Mesendoderm (in vitro differentiated cells): Measurements from ENCODE around the gene R3HDM2.
"Not testable (repeated sequence)": the region's sequence is repeated elsewhere in the genome, so short reads cannot be mapped to it uniquely, and the experiment has no call there.

Experiments used
- DNase-seq: peaks from one replicate; pipeline ENCODE4 v3.0.0; 2013
- H2AK5ac ChIP-seq: 2 replicates; pipeline ENCODE4 v1.6.1; 2013; ENCODE audit warnings: low read length, inconsistent platforms
- H2BK120ac ChIP-seq: 2 replicates; pipeline ENCODE4 v1.6.1; 2013; ENCODE audit warnings: low read depth, mild to moderate bottlenecking, low read length, moderate library complexity, mixed read lengths
- H2BK15ac ChIP-seq: replicated peaks from 2 replicates; pipeline ENCODE4 v1.6.1; 2013; ENCODE audit warnings: low read depth, mild to moderate bottlenecking, moderate library complexity
- H2BK5ac ChIP-seq: 2 replicates; pipeline ENCODE4 v1.6.1; 2013; ENCODE audit warnings: low read length, inconsistent platforms
- H3K18ac ChIP-seq: 2 replicates; pipeline ENCODE4 v1.6.1; 2013; ENCODE audit warnings: mild to moderate bottlenecking, low read length, mixed read lengths
- H3K23ac ChIP-seq: one replicate; pipeline ENCODE4 v1.6.1; 2013; ENCODE audit warnings: low read length
- H3K27ac ChIP-seq: 2 replicates; pipeline ENCODE4 v1.5.1; 2013; ENCODE audit warnings: low read depth, mild to moderate bottlenecking, inconsistent platforms, low read length, moderate library complexity
- H3K27me3 ChIP-seq: 2 replicates; pipeline ENCODE4 v1.6.1; 2013; ENCODE audit warnings: low read length, control low read depth, mild to moderate bottlenecking, inconsistent platforms; ENCODE audit not compliant: insufficient read depth, poor library complexity
- H3K36me3 ChIP-seq: 2 replicates; pipeline ENCODE4 v1.6.1; 2013; ENCODE audit warnings: low read length, inconsistent platforms; ENCODE audit not compliant: control insufficient read depth, insufficient read depth
- H3K4ac ChIP-seq: one replicate; pipeline ENCODE4 v1.6.1; 2013; ENCODE audit warnings: low read depth, mild to moderate bottlenecking, low read length, moderate library complexity
- H3K4me1 ChIP-seq: 2 replicates; pipeline ENCODE4 v1.6.1; 2013; ENCODE audit warnings: low read depth, low read length, inconsistent platforms; ENCODE audit not compliant: control insufficient read depth
- H3K4me2 ChIP-seq: 2 replicates; pipeline ENCODE4 v1.6.1; 2013; ENCODE audit warnings: low read length
- H3K4me3 ChIP-seq: 2 replicates; pipeline ENCODE4 v1.5.1; 2013; ENCODE audit warnings: mild to moderate bottlenecking, low read length
- H3K56ac ChIP-seq: one replicate; pipeline ENCODE4 v1.6.1; 2013; ENCODE audit warnings: low read length
- H3K79me1 ChIP-seq: 2 replicates; pipeline ENCODE4 v1.6.1; 2013; ENCODE audit warnings: low read length, inconsistent platforms
- H3K79me2 ChIP-seq: 2 replicates; pipeline ENCODE4 v1.6.1; 2013; ENCODE audit warnings: mild to moderate bottlenecking, low read length; ENCODE audit not compliant: control insufficient read depth, insufficient read depth
- H3K9ac ChIP-seq: 2 replicates; pipeline ENCODE4 v1.6.1; 2013; ENCODE audit warnings: low read length, inconsistent platforms
- H4K5ac ChIP-seq: one replicate; pipeline ENCODE4 v1.6.1; 2013; ENCODE audit warnings: low read length
- H4K8ac ChIP-seq: one replicate; pipeline ENCODE4 v1.6.1; 2013; ENCODE audit warnings: low read depth, mild to moderate bottlenecking, control low read depth, low read length, moderate library complexity
- WGBS: extraction: QIAGEN DNeasy Blood & Tissue Kit; methylation state at CpG from one replicate; pipeline ENCODE4 v1.1.7; 2013; ENCODE audit warnings: low lambda C conversion rate, missing lambda C conversion rate; ENCODE audit not compliant: insufficient coverage; ENCODE audit errors: extremely low coverage; 5-methylcytosine and 5-hydroxymethylcytosine counted together

The R3HDM2 gene

GRCh38 chr12:57325395-57325794 lies 105.4 kb downstream of the R3HDM2 start:
- DNase-seq, result no peak
- H2BK15ac ChIP-seq, result no peak overlapping the region
- H3K18ac ChIP-seq, result no peak overlapping the region
- no peak overlapping the region for H2BK5ac ChIP-seq
- H3K9ac ChIP-seq, result no peak overlapping the region
- H4K8ac ChIP-seq, result no peak overlapping the region
- no peak overlapping the region for H2AK5ac ChIP-seq
- H3K27me3 ChIP-seq, result no peaks in the 10 kb centered on the region
- no peaks in the 10 kb centered on the region for H3K4me1 ChIP-seq
- no peaks in the 10 kb centered on the region for H3K36me3 ChIP-seq
- H3K23ac ChIP-seq, result no peak overlapping the region
- H3K79me2 ChIP-seq, result no peaks in the 10 kb centered on the region
- H2BK120ac ChIP-seq, result no peak overlapping the region
- H3K79me1 ChIP-seq, result no peaks in the 10 kb centered on the region
- H3K56ac ChIP-seq, result no peak overlapping the region
- no peak overlapping the region for H3K4ac ChIP-seq
- H4K5ac ChIP-seq, result no peak overlapping the region
- H3K27ac ChIP-seq, result no peak overlapping the region
- H3K4me3 ChIP-seq, result no peak overlapping the region
- H3K4me2 ChIP-seq, result no peak overlapping the region

GRCh38 chr12:57323416-57323815 lies 107.4 kb downstream of the R3HDM2 start:
- no CpG with 5 or more reads among the region's 3 CpGs for WGBS
- H3K27ac ChIP-seq, result no peak overlapping the region

GRCh38 chr12:57320639-57321038 lies 110.2 kb downstream of the R3HDM2 start:
- Histone ChIP-seq H3K79me1 (no peaks in the 10 kb centered on the region), H3K4me1 (no peaks in the 10 kb centered on the region), H3K4me3 (no peak overlapping the region), H3K27ac (no peak overlapping the region), H3K79me2 (no peaks in the 10 kb centered on the region), H3K56ac (no peak overlapping the region), H2BK15ac (no peak overlapping the region), H3K18ac (no peak overlapping the region), H2BK5ac (no peak overlapping the region), H4K8ac (no peak overlapping the region), H3K9ac (no peak overlapping the region), H2BK120ac (no peak overlapping the region), H2AK5ac (no peak overlapping the region), H4K5ac (no peak overlapping the region), H3K27me3 (no peaks in the 10 kb centered on the region), H3K4ac (no peak overlapping the region), H3K36me3 (no peaks in the 10 kb centered on the region), H3K23ac (no peak overlapping the region), H3K4me2 (no peak overlapping the region)
- no peak for DNase-seq
- no CpG with 5 or more reads among the region's 2 CpGs for WGBS

More at GRCh38 chr12:57323416-57323815, 107.4 kb downstream of the R3HDM2 start:
- Histone ChIP-seq H3K79me1 (no peaks in the 10 kb centered on the region), H2BK15ac (no peak overlapping the region), H2BK5ac (no peak overlapping the region), H3K79me2 (no peaks in the 10 kb centered on the region), H3K9ac (no peak overlapping the region), H3K4ac (no peak overlapping the region), H3K4me3 (no peak overlapping the region), H3K27me3 (no peaks in the 10 kb centered on the region), H3K4me1 (no peaks in the 10 kb centered on the region), H3K56ac (no peak overlapping the region), H2BK120ac (no peak overlapping the region), H3K4me2 (no peak overlapping the region), H3K18ac (no peak overlapping the region), H2AK5ac (no peak overlapping the region), H3K23ac (no peak overlapping the region), H4K8ac (no peak overlapping the region), H4K5ac (no peak overlapping the region), H3K36me3 (no peaks in the 10 kb centered on the region)
- no peak for DNase-seq

DNA sequence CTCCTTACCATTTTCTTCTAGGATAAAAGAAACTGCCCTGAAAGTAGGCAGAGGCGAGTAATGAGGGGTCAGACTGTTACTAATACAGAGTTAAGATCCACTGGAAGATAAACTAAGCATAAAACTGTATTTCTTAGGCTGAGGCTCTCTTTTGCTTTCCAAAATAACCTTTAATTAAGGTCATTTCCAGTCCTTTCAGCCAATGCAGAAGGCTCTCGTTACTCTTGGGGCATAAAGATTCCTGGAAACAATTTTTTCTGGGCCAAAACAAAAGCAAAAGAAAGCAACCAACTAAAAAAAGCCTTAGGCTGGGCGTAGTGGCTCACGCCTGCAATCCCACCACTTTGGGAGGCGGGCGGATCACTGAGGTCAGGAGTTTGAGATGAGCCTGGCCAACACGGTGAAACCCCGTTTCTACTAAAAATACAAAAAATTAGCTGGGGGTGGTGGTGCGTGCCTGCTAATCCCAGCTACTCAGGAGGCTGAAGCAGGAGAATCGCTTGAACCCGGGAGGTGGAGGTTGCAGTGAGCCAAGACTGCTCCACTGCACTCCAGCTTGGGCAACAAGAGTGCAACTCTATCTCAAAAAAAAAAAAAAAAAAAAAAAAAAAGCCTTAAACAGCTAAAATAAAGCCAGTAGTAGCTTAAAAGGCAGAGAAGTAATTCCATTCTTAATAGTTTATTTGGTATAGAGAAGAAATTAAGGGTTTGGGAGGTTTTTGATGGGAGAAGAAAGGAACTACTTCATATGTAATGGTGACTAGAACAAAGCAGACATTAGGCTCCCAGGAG lies 111.0 kb downstream of the R3HDM2 start:
- Histone ChIP-seq H3K79me1 (no peaks in the 10 kb centered on the region), H3K4me3 (no peak overlapping the region), H3K27ac (no peak overlapping the region), H3K56ac (no peak overlapping the region), H2BK120ac (no peak overlapping the region), H3K18ac (no peak overlapping the region), H3K4ac (no peak overlapping the region), H3K4me2 (no peak overlapping the region), H3K23ac (no peak overlapping the region), H2BK15ac (no peak overlapping the region), H3K4me1 (no peaks in the 10 kb centered on the region), H3K9ac (no peak overlapping the region), H4K5ac (no peak overlapping the region), H3K27me3 (no peaks in the 10 kb centered on the region), H3K36me3 (no peaks in the 10 kb centered on the region), H2BK5ac (no peak overlapping the region), H4K8ac (no peak overlapping the region), H2AK5ac (no peak overlapping the region), H3K79me2 (no peaks in the 10 kb centered on the region)
- DNase-seq, result peak; percentile 4
- WGBS, result no CpG with 5 or more reads among the region's 11 CpGs

DNA sequence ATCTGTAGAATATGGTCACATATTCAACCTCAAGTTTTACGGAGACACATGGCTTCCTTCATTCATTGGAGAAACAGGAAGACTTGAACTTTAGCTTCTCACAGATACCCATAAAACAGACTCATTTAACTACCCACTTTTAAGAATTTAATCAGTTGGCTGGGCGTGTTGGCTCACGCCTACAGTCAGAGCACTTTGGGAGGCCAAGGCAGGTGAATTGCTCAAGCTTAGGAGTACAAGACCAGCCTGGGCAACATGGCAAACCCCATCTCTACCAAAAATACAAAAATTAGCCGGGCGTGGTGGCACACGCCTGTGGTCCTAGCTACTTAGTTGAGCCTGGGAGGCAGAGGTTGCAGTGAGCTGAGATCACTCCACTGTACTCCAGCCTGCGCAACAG lies 115.2 kb downstream of the R3HDM2 start:
- Histone ChIP-seq H3K27me3 (no peaks in the 10 kb centered on the region), H3K79me2 (no peaks in the 10 kb centered on the region), H4K8ac (no peak overlapping the region), H3K4me1 (no peaks in the 10 kb centered on the region), H3K9ac (no peak overlapping the region), H3K4ac (no peak overlapping the region), H3K18ac (no peak overlapping the region), H3K27ac (no peak overlapping the region), H2BK120ac (no peak overlapping the region), H3K36me3 (no peaks in the 10 kb centered on the region), H3K79me1 (no peaks in the 10 kb centered on the region), H2BK15ac (no peak overlapping the region), H2BK5ac (no peak overlapping the region), H4K5ac (no peak overlapping the region), H3K4me3 (no peak overlapping the region), H2AK5ac (no peak overlapping the region), H3K56ac (no peak overlapping the region), H3K4me2 (no peak overlapping the region), H3K23ac (no peak overlapping the region)
- no CpG with 5 or more reads among the region's 7 CpGs for WGBS
- no peak for DNase-seq

DNA sequence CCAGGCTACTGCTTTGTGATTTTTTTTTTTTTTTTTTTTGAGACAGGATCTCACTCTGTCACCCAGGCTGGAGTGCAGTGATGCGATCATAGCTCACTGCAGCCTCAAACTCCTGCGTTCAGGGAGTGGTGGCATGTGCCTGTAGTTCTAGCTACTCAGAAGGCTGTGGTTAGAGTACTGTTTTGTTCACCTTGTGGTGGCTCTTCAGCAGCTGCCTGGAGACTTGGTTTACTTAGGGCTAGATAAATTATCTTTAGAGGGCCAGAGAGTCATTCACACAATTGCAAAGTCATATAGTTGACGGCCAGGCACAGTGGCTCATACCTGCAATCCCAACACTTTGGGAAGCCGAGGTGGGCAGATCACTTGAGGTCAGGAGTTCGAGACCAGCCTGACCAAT lies 118.6 kb downstream of the R3HDM2 start:
- DNase-seq, H3K23ac ChIP-seq, H2AK5ac ChIP-seq, H3K79me2 ChIP-seq, H3K4me1 ChIP-seq, H2BK5ac ChIP-seq, H4K8ac ChIP-seq, H3K56ac ChIP-seq, H3K4ac ChIP-seq, H3K4me3 ChIP-seq, H3K9ac ChIP-seq, H3K36me3 ChIP-seq, H2BK120ac ChIP-seq, H3K4me2 ChIP-seq, H3K18ac ChIP-seq, H3K27ac ChIP-seq, H3K27me3 ChIP-seq, H3K79me1 ChIP-seq, H2BK15ac ChIP-seq, H4K5ac ChIP-seq: not testable (repeated sequence)
- WGBS, result no CpG with 5 or more reads among the region's 5 CpGs
